A549 (cell line): ENCODE measurements around the gene ARMH3.

Experiments
- CEBPB ChIP-seq, 2 experiments: fragments of >200 bp in 1 of 2; sonication (Bioruptor Twin) in 1 of 2; formaldehyde crosslinking in 1 of 2; IDR thresholded peaks; 2 replicates each; pipeline ENCODE4 v1.6.1; 2012 to 2016
- CHD4 ChIP-seq: fragments of 200-600 bp; sonication (generic); IDR thresholded peaks from 2 replicates; pipeline ENCODE4 v1.6.1; 2016; ENCODE audit warnings: antibody characterized with exemption, mild to moderate bottlenecking, borderline replicate concordance
- E2F6 ChIP-seq: IDR thresholded peaks from 2 replicates; pipeline ENCODE4 v1.6.1; 2012; ENCODE audit warnings: low read depth, borderline replicate concordance
- MAFK ChIP-seq: fragments of 450-650 bp; IDR thresholded peaks from 2 replicates; pipeline ENCODE4 v1.6.1; 2014; ENCODE audit not compliant: partially characterized antibody
- POLR2A ChIP-seq: IDR thresholded peaks from 2 replicates; pipeline ENCODE4 v1.6.1; 2012; ENCODE audit warnings: mild to moderate bottlenecking, low read length
- POLR2AphosphoS2 ChIP-seq: conservative IDR thresholded peaks from 2 replicates; pipeline ENCODE4 v1.6.1; 2012; ENCODE audit warnings: low read length, improper control_type of control experiment, inconsistent platforms
- RAD21 ChIP-seq, 2 experiments: fragments of >200 bp in 1 of 2; sonication (Bioruptor Twin) in 1 of 2; formaldehyde crosslinking in 1 of 2; IDR thresholded peaks in 1 of 2; conservative IDR thresholded peaks in 1 of 2; 2 replicates in 1 of 2; 3 replicates in 1 of 2; pipeline ENCODE4 v1.6.1; 2012 to 2018; ENCODE audit warnings: inconsistent platforms in 1 of 2
- REST ChIP-seq: fragments of 200-600 bp; sonication (generic); IDR thresholded peaks from 2 replicates; pipeline ENCODE4 v1.6.1; 2016; ENCODE audit warnings: antibody characterized with exemption, mild to moderate bottlenecking, moderate library complexity
- SMC3 ChIP-seq: fragments of >200 bp; sonication (Bioruptor Twin); formaldehyde crosslinking; IDR thresholded peaks from 3 replicates; pipeline ENCODE4 v1.6.1; 2018; ENCODE audit warnings: inconsistent platforms
- TF ChIP-seq, protein P1 (sequence below): fragments of >200 bp; sonication (Bioruptor Twin); formaldehyde crosslinking; IDR thresholded peaks from 3 replicates; pipeline ENCODE4 v1.5.1; 2016
- TF ChIP-seq, protein P2 (sequence below): fragments of 450-650 bp; IDR thresholded peaks from 2 replicates; pipeline ENCODE4 v1.6.1; 2014; ENCODE audit warnings: antibody characterized with exemption

DNA sequence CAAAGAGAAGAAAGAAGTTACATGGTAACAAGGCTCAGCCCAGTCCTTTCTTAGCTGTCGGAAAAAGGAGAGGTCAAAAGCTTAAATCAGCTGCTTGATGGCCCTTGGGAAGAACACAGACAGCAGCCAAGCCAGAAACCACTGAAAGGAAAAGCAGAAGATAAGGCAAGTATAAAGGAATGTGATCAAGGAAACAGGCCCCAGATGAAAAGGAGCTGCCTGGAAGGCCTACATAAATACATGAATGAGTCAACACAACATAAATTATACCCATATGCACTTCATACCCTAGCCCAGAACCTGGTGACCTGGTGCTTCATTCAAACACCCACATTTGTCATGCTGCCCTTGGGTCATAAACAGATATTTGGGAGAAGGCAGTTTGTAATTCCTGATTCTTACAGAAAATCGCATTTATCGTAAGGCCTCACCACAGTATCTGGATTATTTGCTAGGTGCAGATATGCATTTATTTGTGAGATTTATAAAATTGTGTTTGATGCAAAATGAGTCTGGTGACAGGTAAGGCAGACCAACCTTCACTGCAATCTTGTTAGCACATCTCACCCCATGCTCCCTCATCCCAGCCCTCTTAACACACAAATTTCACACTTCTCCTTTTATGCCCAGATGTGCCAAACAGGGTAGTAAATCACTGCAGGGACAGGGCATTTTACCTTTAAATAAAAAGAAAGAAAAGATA is 117.5 kb downstream of the ARMH3 start:
- TF ChIP-seq POLR2A (no peak), RAD21 (conservative IDR thresholded peaks at IDR 0.05 in 1 of 2, IDR thresholded peaks at IDR 0.05 in 1 of 2) (no peak), CHD4 (no peak), SMC3 (no peak), MAFK (no peak), REST (no peak), E2F6 (no peak), CEBPB (IDR thresholded peaks at IDR 0.05) (no peak), POLR2AphosphoS2 (no peak)
- TF ChIP-seq, protein P1, sequence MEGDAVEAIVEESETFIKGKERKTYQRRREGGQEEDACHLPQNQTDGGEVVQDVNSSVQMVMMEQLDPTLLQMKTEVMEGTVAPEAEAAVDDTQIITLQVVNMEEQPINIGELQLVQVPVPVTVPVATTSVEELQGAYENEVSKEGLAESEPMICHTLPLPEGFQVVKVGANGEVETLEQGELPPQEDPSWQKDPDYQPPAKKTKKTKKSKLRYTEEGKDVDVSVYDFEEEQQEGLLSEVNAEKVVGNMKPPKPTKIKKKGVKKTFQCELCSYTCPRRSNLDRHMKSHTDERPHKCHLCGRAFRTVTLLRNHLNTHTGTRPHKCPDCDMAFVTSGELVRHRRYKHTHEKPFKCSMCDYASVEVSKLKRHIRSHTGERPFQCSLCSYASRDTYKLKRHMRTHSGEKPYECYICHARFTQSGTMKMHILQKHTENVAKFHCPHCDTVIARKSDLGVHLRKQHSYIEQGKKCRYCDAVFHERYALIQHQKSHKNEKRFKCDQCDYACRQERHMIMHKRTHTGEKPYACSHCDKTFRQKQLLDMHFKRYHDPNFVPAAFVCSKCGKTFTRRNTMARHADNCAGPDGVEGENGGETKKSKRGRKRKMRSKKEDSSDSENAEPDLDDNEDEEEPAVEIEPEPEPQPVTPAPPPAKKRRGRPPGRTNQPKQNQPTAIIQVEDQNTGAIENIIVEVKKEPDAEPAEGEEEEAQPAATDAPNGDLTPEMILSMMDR, result no peak
- TF ChIP-seq, protein P2, sequence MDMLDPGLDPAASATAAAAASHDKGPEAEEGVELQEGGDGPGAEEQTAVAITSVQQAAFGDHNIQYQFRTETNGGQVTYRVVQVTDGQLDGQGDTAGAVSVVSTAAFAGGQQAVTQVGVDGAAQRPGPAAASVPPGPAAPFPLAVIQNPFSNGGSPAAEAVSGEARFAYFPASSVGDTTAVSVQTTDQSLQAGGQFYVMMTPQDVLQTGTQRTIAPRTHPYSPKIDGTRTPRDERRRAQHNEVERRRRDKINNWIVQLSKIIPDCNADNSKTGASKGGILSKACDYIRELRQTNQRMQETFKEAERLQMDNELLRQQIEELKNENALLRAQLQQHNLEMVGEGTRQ, result no peak
